Liver (tissue), 9 donors: Measurements from ENCODE around the gene RNF111. TPM values are rescaled to one million over a fixed set of nuclear protein-coding genes. Genes with fewer than 3 reads are reported as not detected.

ENCODE experiments used
- DNase-seq: peaks from one replicate; pipeline ENCODE4 v3.0.0-alpha.2; 2017; ENCODE audit warnings: low spot score
- H3K27ac ChIP-seq, 2 donors: one replicate each; pipeline ENCODE4 v1.7.0; 2013; ENCODE audit warnings: inconsistent platforms in 2 of 2, low read length in 2 of 2, control low read depth in 1 of 2, low read depth in 1 of 2, mild to moderate bottlenecking in 1 of 2
- H3K27me3 ChIP-seq, 4 donors: one replicate each; pipeline versions ENCODE4 v1.6.1 to v1.7.0; 2013; ENCODE audit warnings: low read length in 3 of 4, inconsistent platforms in 1 of 4, mild to moderate bottlenecking in 1 of 4, moderate library complexity in 1 of 4; ENCODE audit not compliant: control insufficient read depth in 4 of 4, insufficient read depth in 4 of 4
- H3K36me3 ChIP-seq, 4 donors: one replicate each; pipeline versions ENCODE4 v1.6.1 to v1.7.0; 2013; ENCODE audit warnings: low read length in 3 of 4, mild to moderate bottlenecking in 3 of 4, low read depth in 1 of 4, moderate library complexity in 1 of 4; ENCODE audit not compliant: control insufficient read depth in 4 of 4, insufficient read depth in 3 of 4
- H3K4me1 ChIP-seq, 4 donors: one replicate each; pipeline versions ENCODE4 v1.6.1 to v1.7.0; 2013; ENCODE audit warnings: low read length in 3 of 4, mild to moderate bottlenecking in 3 of 4, moderate library complexity in 1 of 4; ENCODE audit not compliant: control insufficient read depth in 4 of 4, insufficient read depth in 4 of 4
- H3K4me3 ChIP-seq, 3 donors: one replicate each; pipeline versions ENCODE4 v1.6.1 to v1.7.0; 2013; ENCODE audit warnings: low read length in 3 of 3, control low read depth in 1 of 3, low read depth in 1 of 3, mild to moderate bottlenecking in 1 of 3
- H3K9ac ChIP-seq, 2 donors: one replicate each; pipeline ENCODE4 v1.7.0; 2013; ENCODE audit warnings: low read length in 2 of 2, mild to moderate bottlenecking in 2 of 2, moderate library complexity in 2 of 2, control low read depth in 1 of 2, low read depth in 1 of 2
- H3K9me3 ChIP-seq, 4 donors: one replicate each; pipeline versions ENCODE4 v1.6.1 to v1.7.0; 2013; ENCODE audit warnings: low read length in 3 of 4; ENCODE audit not compliant: control insufficient read depth in 4 of 4
- EGR1 ChIP-seq, 2 donors: IDR thresholded peaks; 2 replicates each; pipeline ENCODE4 v1.6.1; 2016 to 2018; ENCODE audit warnings: antibody characterized with exemption in 2 of 2, low read depth in 2 of 2
- FOXA1 ChIP-seq: IDR thresholded peaks from 2 replicates; pipeline ENCODE4 v1.6.1; 2016; ENCODE audit warnings: antibody characterized with exemption
- FOXA2 ChIP-seq: IDR thresholded peaks from 2 replicates; pipeline ENCODE4 v1.6.1; 2016; ENCODE audit warnings: antibody characterized with exemption
- GABPA ChIP-seq, 2 donors: IDR thresholded peaks in 1 of 2; conservative IDR thresholded peaks in 1 of 2; 2 replicates each; pipeline ENCODE4 v1.6.1; 2016; ENCODE audit warnings: antibody characterized with exemption in 2 of 2, mild to moderate bottlenecking in 1 of 2, moderate library complexity in 1 of 2
- HNF4A ChIP-seq, 2 donors: conservative IDR thresholded peaks; 2 replicates each; pipeline ENCODE4 v1.6.1; 2016; ENCODE audit warnings: antibody characterized with exemption in 2 of 2, mild to moderate bottlenecking in 2 of 2
- HNF4G ChIP-seq: IDR thresholded peaks from 2 replicates; pipeline ENCODE4 v1.6.1; 2016; ENCODE audit warnings: antibody characterized with exemption
- JUND ChIP-seq, 2 donors: IDR thresholded peaks; 2 replicates each; pipeline ENCODE4 v1.6.1; 2016; ENCODE audit warnings: antibody characterized with exemption in 2 of 2
- MAX ChIP-seq: IDR thresholded peaks from 2 replicates; pipeline ENCODE4 v1.6.1; 2016; ENCODE audit warnings: antibody characterized with exemption
- NR2F2 ChIP-seq: IDR thresholded peaks from 2 replicates; pipeline ENCODE4 v1.6.1; 2016; ENCODE audit warnings: antibody characterized with exemption
- RAD21 ChIP-seq, 2 donors: IDR thresholded peaks; 2 replicates each; pipeline ENCODE4 v1.6.1; 2016; ENCODE audit warnings: antibody characterized with exemption in 2 of 2, mild to moderate bottlenecking in 2 of 2
- REST ChIP-seq: IDR thresholded peaks from 2 replicates; pipeline ENCODE4 v1.6.1; 2016; ENCODE audit warnings: antibody characterized with exemption, mild to moderate bottlenecking
- RXRA ChIP-seq, 2 donors: IDR thresholded peaks; 2 replicates each; pipeline ENCODE4 v1.6.1; 2017 to 2018; ENCODE audit warnings: antibody characterized with exemption in 2 of 2, mild to moderate bottlenecking in 1 of 2
- SP1 ChIP-seq: IDR thresholded peaks from 2 replicates; pipeline ENCODE4 v1.6.1; 2018; ENCODE audit warnings: antibody characterized with exemption, mild to moderate bottlenecking
- TAF1 ChIP-seq: conservative IDR thresholded peaks from 2 replicates; pipeline ENCODE4 v1.6.1; 2016; ENCODE audit warnings: antibody characterized with exemption, mild to moderate bottlenecking
- YY1 ChIP-seq: IDR thresholded peaks from 2 replicates; pipeline ENCODE4 v1.6.1; 2016; ENCODE audit warnings: antibody characterized with exemption, mild to moderate bottlenecking
- ZBTB33 ChIP-seq: IDR thresholded peaks from 2 replicates; pipeline ENCODE4 v1.6.1; 2016; ENCODE audit warnings: antibody characterized with exemption
- WGBS: extraction: QIAGEN DNeasy Blood & Tissue Kit; methylation state at CpG from one replicate; pipeline ENCODE4 v1.1.7; 2013; 5-methylcytosine and 5-hydroxymethylcytosine counted together
- polyA plus RNA-seq, 2 donors: library from polyadenylated mRNA; stranded (reverse) in 1 of 2; unstranded in 1 of 2; fragments of 200-250 nt in 1 of 2; fragments of >200 nt in 1 of 2; fragmentation: Nextera tagmentation in 1 of 2; extraction: Ambion mirVana in 1 of 2; gene quantifications; one replicate each; pipeline versions ENCODE4 v1.2.1 to v1.2.3, GENCODE V29; 2013 to 2015
- total RNA-seq, 2 donors: library from RNA; depleted of rRNA; stranded (reverse); fragments of >200 nt; gene quantifications; one replicate each; pipeline ENCODE4 v1.2.3, GENCODE V29; 2014
- TF ChIP-seq, protein P1 (sequence below): fragments of 150-350 bp; IDR thresholded peaks from 2 replicates; pipeline ENCODE4 v1.5.1; 2017; ENCODE audit warnings: improper control_type of control experiment, low read depth, low read length; ENCODE audit not compliant: missing input control
- TF ChIP-seq, protein P2 (sequence below): IDR thresholded peaks from 2 replicates; pipeline ENCODE4 v1.6.1; 2016; ENCODE audit warnings: antibody characterized with exemption
- donor health status: healthy.
- donor health status: healthy.
- donor health status: healthy.
- donor health status: healthy.
- donor health status: healthy.

Gene RNF111
- total and polyA plus RNA-seq, 4 donors: 5.1 to 16.9 (median 10.4) TPM

- TF ChIP-seq, protein P1, sequence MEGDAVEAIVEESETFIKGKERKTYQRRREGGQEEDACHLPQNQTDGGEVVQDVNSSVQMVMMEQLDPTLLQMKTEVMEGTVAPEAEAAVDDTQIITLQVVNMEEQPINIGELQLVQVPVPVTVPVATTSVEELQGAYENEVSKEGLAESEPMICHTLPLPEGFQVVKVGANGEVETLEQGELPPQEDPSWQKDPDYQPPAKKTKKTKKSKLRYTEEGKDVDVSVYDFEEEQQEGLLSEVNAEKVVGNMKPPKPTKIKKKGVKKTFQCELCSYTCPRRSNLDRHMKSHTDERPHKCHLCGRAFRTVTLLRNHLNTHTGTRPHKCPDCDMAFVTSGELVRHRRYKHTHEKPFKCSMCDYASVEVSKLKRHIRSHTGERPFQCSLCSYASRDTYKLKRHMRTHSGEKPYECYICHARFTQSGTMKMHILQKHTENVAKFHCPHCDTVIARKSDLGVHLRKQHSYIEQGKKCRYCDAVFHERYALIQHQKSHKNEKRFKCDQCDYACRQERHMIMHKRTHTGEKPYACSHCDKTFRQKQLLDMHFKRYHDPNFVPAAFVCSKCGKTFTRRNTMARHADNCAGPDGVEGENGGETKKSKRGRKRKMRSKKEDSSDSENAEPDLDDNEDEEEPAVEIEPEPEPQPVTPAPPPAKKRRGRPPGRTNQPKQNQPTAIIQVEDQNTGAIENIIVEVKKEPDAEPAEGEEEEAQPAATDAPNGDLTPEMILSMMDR: no peak
- TF ChIP-seq HNF4G (no peak), GABPA (IDR thresholded peaks at IDR 0.05 in 1 of 2, conservative IDR thresholded peaks at IDR 0.05 in 1 of 2) (no peak), NR2F2 (no peak), JUND (IDR thresholded peaks at IDR 0.05) (no peak), TAF1 (no peak), FOXA2 (no peak), HNF4A (conservative IDR thresholded peaks at IDR 0.05) (no peak), REST (no peak), FOXA1 (no peak), YY1 (no peak), ZBTB33 (no peak), RXRA (IDR thresholded peaks at IDR 0.05) (no peak), SP1 (no peak), RAD21 (IDR thresholded peaks at IDR 0.05) (no peak), EGR1 (IDR thresholded peaks at IDR 0.05; ENCODE audit: low read depth in 2 of 2) (no peak), MAX (no peak)
- TF ChIP-seq, protein P2, sequence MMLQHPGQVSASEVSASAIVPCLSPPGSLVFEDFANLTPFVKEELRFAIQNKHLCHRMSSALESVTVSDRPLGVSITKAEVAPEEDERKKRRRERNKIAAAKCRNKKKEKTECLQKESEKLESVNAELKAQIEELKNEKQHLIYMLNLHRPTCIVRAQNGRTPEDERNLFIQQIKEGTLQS: no peak
- Histone ChIP-seq H3K9ac (no peak overlapping the region), H3K36me3 (peaks cover 11 to 69% (median 61%) of the 10 kb centered on the region in 4 donors), H3K9me3 (no peaks in the 10 kb centered on the region), H3K27ac (no peak overlapping the region), H3K27me3 (no peaks in the 10 kb centered on the region), H3K4me3 (no peak overlapping the region), H3K4me1 (peaks cover 0 to 6% (median 1%) of the 10 kb centered on the region in 4 donors)
- WGBS: 81% methylated on average over 4 of the region's 4 CpGs
- no peak for DNase-seq
Measured at GRCh38 chr15:59063042-59063441, 75.6 kb downstream of the RNF111 start.
